GM19452 (cell line): Measurements from ENCODE around the gene HRH1.

Source experiments
- ATAC-seq: cut with Tn5 transposase; IDR thresholded peaks from one replicate; pipeline ENCODE4 v1.9.1; 2021; ENCODE audit not compliant: unreplicated experiment

HRH1 gene

GRCh38 chr3:11312166-11312565 is 157.9 kb downstream of the HRH1 start:
- no peak for ATAC-seq
